Breast epithelium (tissue), 3 donors: Measurements from ENCODE around the gene ANKRD34C.

ENCODE experiments used
- CTCF ChIP-seq, 3 donors: fragments of 450-650 bp; IDR thresholded peaks; one replicate each; pipeline ENCODE4 v1.5.1; 2016 to 2017; ENCODE audit warnings: antibody characterized with exemption in 3 of 3, mild to moderate bottlenecking in 3 of 3, moderate library complexity in 3 of 3
- POLR2A ChIP-seq: fragments of 450-650 bp; IDR thresholded peaks from one replicate; pipeline ENCODE4 v1.6.1; 2016; ENCODE audit warnings: antibody characterized with exemption, mild to moderate bottlenecking, moderate library complexity
- POLR2AphosphoS5 ChIP-seq, 3 donors: sonication (generic); formaldehyde crosslinking; IDR thresholded peaks; one replicate each; pipeline ENCODE4 v1.6.1; 2017; ENCODE audit warnings: antibody characterized with exemption in 3 of 3

GRCh38 chr15:79329171-79329611 lies 46.7 kb downstream of the ANKRD34C start:
- no peak for TF ChIP-seq CTCF (IDR thresholded peaks at IDR 0.05)
- no peak for TF ChIP-seq POLR2AphosphoS5 (IDR thresholded peaks at IDR 0.05)
- no peak for TF ChIP-seq POLR2A
